ENCODE results near the gene LYSMD3.

LYSMD3 gene

DNA sequence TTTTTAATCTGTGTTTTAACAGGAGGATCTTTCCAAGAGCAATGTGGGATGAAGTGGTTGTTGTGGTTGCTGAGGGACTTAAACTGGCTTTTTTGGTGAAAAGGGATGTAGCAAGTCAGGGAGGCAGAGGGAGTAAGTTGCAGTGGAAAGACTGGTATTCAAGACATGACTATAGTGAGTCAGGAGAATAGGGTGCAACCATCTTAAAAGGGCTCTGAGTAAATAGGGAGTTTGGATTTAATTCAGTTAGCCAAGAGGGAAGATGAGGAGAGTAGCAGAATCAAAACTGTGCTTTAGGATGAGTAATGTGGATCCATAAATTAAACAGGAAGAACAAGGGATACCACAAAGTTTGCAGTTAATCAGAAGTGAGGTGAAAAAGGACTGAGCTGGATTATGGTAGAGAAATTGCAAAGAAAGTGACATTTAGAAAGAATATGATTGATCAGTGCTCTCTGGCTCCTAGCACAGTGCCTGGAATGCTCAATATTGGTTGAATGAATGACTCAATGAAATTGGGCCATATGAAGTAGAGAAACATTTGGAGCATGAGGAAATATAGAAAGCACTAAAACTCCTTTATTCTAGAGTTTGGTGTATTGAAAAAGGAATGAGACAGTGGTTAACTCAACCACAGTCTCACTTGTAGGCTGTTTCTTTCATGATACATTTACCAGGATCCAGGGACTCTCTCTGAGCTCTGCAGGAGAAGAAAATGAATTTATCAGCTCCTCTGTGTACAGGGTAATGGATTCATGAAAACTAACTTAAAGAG is 49.6 kb downstream of the LYSMD3 start:
- no peak for FAIRE-seq

DNA sequence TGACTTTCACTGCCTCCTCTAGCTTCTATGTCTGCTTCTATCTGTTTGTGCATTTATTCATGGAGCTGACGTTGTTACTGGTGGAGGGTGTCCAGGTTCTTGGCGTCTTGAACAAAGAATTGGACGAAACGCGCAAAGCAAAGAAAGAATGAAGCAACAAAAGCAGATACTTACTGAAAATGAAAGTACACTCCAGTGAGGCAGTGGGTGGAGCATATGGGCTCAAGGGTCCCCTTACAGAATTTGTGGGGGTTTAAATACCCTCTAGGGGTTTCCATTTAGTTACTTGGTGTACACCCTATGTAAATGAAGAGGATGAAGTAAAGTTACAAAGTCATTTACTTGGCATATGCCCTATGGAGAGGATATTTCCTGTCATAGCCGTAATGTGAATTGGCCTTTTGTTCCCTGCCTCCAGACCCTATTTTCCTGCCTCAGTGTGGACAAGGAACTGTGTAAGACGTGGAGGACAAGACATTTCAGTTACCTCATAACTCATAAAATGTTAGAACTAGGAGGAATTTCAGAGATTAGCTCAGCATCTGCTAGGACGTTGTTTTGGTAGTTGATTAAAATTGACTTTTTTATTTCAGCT is 51.7 kb downstream of the LYSMD3 start:
- FAIRE-seq: no peak

DNA sequence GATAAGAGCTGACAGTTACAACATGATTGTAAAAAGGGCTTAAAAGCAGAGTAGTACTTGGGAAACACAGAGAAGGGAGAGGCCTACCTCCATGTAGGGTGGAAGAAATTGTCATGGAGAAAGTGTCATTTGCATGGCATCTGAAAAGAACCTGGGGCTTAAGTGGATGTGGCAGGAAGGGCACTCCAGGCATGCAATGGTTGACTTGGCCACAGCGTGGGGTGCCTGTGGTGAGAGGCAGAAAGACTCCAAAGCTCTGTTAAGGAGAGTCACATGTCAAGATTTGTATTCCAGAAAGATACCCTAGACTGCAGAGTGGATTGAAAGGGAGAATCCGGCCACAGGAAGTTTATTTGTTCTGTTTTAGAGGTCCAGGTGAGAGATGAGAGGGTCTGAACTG is 52.3 kb downstream of the LYSMD3 start:
- no peak for FAIRE-seq

DNA sequence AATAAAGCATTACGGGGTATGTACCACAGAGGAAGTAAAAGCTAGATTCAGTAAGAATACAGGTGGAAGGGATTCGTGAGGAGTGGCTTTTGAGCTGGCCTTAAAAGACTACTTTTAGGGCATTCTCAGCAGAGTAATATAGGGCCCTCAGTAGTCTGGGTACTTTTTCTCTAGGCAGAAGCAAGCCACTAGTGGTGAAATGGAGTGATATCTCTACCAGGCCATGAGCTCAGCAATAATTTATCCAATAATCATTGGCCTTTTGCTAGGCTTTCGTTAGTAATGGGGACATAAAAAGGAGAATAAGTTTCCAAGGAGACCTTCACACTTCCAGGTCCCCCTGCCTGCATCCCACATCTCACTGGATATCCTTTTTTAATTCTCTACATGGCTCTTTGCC is 53.0 kb downstream of the LYSMD3 start:
- FAIRE-seq: no peak

DNA sequence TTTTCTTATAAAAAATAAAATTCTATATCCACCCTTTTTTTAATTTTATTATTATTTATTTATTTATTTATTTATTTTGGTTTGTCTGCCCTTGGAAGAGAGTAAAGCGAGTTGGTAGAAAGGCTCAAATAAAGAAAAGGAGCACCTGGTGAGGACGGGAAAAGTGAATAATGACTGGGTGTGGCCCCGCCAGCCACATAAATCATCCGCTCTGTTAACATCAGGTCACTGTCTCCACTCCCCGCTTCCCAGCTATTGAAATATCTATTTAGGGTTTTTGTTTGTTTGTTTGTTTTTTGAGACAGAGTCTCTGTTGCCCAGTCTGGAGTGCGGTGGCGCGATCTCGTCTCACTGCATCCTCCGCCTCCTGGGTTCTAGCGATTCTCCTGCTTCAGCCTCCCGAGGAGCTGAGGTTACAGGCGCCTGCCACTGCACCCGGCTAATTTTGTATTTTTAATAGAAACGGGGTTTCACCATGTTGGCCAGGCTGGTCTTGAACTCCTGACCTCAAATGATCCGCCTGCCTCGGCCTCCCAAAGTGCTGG is 53.9 kb downstream of the LYSMD3 start:
- no peak for FAIRE-seq

DNA sequence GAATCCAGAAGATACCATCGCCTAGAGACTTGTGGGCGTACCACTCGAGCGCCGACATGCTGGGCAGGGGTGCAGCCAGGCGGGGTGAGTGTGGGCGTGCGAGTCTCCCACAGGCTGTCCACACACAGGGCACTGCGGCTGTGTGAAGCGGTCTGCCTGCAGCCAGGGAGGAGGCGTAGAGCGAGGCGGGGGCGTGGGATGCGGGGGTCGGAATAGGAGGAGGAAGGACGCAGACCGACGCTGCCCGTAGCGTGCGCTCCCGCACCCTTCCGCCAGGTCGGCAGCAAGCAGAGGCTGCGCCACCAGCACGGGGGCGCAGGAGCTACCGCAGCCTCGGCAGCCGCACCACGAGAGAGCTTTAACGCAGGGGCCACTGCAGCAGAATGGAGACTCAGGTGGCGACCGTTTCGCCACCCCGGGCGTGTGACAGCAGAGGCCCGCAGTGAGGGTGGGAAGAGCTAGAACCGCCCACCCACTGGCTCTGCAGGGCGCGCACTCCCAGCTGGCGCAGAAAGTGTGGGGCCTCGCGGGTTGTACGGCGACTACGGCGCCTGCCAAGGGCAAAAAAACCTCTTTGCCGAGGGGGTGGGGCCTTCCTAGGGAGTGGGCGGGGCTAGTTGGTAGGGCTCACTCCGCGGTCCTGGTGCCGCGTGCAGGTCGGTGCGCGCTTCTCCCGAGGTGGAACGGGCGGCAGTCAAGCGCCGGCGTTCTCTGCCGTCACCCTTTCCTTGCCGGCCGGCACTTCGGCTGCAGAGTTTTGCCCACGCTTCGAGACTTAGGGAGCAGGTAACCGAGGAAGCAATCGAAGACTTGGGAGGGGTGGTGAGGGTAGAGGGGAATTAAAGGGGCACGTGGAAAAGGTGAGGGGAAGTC is 54.9 kb downstream of the LYSMD3 start, which contains the start of the genes MBLAC2 and POLR3G:
Gene MBLAC2 (minus strand): TSS at position 537 of the 873 bp plus-strand sequence. CDS start 479 bp downstream, at position 58.
Gene POLR3G (plus strand): TSS at position 630 of the 873 bp plus-strand sequence. CDS start 10,704 bp downstream, outside the sequence.
- FAIRE-seq: no peak

DNA sequence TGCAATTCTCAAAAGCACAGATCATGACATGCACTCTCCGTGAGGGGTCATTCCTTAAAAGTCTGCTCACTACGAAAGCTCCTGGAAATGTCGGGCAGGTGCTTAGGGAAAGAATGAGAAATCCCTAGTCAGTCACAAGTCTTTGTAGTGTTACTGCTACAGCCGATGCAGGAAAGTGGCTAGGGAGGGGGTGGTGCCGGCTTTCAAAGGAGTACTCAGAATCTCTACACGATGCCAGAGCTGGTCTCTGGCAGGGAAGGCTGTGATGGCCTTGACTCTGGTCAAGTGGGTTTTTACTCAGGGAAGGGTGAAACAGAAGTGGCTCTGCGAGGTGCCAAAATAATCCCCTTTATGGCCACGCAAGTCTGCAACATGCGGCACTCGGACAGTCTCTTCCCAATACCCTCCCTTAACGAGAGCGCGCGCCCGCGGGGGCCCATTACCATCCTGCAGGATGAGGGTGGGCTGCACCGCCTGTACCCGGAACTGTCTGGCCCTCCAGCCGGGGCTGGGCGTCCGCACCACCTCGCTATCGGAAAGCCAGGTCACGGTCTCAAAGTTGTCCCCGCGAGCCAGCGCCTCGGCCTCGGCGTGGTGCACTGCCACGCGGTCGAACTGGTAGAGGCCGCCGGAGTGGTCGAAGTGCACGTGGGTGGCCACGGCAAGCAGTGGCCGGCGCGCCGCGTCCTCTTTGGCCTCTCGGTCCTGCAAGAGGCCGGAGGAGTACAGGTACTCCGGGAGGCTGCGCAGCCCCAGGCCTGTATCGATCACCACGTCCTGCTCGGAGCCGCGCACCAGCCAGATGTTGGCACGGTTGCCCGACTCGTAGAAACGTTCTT is 55.8 kb downstream of the LYSMD3 start:
- no peak for FAIRE-seq

DNA sequence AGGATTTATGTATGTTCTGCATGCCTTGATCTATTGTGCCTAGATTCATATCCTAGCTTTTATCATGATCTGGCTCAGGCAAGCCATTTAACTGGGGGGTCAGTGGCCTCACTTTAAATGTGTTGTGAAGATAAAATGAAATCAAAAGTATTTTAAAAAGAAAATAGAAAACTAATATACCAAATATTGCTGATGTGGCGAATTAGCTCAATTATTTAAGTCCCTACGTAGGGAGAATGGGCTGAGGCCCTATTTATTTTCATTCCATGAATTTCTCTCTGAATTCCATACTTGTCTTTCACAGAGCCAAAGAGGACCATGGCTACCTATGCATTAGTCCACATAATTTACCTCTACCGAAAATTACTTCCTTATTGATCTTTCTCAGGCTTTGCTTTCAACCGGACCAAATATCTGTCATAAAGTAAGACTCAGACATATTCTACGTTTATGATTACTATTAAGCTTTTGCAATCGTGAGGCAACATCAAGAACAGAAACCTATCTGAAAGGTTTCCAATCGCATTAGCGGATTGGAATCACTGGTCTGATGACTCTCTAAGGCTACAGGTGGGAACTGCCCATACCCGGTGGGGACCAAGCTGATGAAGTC is 56.5 kb downstream of the LYSMD3 start:
- no peak for FAIRE-seq

All from A204.1 (cell line).